NCI-H446 (cell line): ENCODE measurements around the gene MGAT4C.

Experiments used
- DNase-seq, 2 experiments: peaks; one replicate each; lab custom pipeline; 2025; lab: John Stamatoyannopoulos, UW

MGAT4C gene

DNA sequence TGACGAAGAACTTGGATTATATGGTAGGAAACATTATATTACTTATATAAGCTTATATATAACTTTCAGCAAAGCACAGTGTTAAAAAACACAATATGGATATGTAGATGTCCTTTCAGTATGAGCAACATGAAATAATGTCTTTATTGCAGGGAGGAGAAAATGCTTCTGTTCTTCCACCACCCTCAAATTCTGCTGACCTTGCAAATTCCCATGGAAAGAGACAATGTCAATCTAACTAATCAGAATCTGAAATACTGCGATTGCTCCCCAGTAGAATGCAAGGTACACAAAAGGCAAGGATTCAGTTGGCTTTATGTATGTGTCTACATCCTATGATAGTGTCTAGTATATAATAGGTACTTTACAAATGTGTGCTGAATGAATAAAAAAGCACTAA lies 26.4 kb downstream of the MGAT4C start:
- DNase-seq, result no peak

DNA sequence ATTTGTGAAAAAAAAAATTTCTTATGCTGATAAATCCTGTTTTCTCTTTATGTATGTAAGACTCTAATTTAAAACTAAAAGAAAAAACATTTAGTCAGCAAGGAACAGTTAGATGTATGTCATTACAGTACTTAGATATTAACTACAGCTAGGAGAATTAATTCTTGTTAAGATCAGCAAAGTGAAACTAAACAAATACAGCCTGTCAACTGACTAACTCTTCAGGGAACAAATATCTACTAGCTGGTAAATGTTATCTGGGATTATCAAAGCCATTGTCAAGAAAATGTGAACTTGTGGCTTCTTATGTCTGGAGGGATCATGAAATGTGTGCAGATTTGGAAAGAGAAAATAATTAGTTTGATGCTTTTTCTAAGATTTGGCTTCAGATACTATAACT lies 27.5 kb downstream of the MGAT4C start:
- DNase-seq, result no peak

DNA sequence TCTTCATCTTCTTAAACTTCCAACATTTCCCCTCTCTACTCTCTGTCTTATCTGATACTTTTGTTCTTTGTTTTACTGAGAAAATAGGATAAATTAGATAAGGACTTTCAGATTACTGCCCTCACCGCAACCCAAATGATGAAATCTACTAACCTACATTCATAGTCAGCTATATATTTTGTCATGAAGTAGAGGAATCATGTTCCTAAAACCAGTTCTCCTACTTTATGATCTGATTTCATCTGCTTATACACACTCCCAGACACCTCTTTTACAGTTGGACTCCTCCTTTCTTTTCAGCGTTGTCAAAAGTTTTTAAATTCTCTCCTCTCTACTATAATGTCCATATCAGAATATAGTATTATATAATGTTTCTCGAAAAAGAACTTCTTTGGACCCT lies 29.7 kb downstream of the MGAT4C start:
- no peak for DNase-seq

DNA sequence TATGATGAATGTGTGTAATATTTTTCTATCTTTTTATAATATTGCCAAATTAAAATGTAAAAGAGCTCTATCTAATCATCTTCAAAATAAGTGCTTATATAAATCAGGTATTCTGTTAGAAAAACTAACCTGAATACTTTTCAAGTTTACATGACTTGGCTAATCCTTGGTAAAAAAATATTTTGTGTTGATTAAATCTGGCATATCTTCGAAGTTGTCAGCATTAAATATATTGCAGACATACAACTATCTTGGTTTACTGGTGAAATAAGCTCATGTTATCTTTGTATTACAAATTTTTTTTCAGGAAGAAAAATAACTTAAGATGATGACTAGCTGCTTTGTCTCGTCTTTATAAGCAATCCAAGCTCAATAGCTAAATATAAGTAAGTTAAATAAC lies 39.6 kb downstream of the MGAT4C start:
- no peak for DNase-seq

DNA sequence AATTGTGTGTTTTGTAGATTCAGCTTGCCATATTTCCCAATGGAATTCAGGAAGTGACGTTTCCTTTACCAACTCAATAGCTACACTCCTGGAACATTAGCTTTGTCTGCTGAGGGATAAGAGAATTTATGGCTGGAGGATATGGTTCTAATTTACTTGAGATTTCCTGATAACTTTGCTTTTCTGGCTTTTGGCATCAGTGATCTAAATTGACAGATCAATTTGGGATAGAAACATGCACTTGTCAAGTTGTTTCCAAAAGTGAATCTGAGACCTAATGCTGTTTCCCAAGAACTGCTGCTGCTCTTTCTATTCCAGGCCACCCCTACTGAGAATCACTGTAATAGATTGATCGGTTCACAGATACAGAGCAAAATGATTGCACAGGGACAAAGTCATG lies 43.2 kb downstream of the MGAT4C start:
- no peak for DNase-seq

DNA sequence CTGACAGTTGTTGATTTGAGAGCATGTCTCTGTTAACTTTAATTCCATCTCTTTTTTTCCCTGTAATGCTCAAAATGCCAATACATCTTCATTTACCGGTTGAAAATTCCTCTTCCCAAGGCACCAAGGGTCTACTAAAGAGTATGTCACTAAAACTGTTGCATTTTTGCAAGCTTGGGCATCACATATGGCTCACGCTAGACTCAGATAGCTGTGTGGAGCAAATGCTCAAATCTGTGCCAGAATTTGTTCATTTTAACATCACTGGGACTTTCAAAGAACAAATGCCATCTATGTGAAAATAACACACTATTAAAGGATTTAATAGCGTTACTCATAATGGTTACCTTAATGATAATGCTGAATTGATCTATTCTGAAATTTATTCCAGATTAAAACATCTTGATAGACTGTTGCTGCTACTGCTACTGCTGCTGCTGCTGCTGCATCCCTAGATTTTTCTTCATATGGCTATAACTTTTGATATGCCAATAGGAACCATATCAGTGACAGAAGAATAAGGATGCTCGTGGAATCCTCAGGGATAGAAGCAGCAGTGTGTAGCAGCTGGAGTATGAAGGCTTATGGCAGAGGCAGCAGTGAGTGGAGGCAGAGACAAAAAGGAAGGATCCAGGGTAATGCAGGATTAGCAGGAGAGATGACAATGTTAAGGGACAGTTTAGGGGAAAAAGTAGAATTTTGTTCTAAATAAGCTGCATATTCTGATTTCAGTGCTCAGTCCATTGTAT lies 57.3 kb downstream of the MGAT4C start:
- no peak for DNase-seq

DNA sequence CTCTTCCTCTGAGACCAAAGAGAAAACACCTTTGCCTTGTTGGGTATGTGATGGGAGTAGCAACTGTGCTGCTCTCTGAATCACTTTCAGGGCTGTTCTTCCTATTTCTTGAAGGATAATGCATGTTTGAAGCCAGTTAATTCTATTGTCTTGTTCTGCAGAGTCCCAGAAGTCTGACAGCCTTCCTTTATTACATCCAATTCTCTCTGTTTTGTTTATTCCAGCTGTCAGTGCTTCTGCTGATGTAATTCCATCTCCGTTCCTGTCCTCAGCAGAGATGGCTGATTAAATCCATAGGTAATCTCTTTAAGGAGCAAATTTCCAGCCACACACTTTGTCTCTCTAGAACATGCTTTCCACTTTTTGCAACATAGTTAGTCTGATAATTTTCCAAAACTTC lies 59.7 kb downstream of the MGAT4C start:
- DNase-seq, result no peak

DNA sequence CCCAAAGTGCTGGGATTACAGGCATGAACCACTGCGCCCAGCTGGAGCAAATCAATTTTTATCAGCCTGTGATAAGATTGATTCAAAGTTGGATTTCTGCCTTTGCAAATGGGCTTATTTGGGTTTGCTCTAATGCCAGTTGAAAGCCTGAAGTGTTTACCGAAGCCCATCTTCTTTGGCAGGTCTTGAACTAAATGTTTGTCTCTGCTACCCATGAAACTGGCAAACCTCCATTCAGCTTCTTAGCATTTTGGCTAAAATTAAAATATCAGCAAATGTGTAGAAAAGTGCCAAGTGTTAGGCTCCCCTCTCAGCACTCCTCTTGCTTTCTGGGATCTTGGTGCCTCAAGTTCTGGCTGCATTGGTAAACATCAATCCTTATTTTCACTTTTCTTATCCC lies 61.5 kb downstream of the MGAT4C start:
- peak; percentile 72 to 88 for DNase-seq

DNA sequence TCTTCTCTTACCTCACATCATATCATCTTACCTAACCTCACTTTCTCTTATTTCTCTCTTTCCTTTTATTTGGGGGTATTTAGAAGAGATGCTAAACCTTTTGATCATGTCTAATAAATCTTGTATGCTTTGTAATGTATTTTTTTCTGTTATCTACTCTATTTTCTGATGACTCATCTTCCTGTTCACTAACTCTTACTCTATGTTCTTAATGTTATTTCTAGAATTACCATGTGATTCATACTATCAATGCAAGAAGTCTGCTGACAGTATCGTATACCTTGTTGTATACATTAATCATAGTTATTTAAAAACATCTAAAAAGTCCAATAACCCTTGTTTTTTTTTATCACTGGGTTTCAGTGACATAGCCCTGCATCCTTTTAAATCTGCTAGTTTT lies 62.3 kb downstream of the MGAT4C start:
- no peak for DNase-seq

DNA sequence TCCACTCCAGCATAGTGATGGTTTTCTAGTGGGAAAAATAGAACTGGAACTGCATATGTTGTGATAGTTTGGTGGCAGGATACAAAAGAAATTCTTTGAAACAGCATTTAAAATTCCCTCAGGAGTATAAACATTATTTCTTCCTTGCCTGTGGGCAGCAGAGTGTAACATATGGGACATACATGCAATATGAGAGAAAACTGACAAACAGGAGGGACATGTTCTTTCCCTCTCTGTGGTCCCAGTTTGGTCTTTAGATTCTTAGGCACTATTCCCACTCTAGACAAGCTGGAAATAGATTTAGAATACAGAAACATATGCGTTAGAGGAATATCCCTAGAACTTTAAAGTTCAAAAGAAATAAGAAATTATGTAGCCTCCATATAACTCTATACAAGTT lies 68.0 kb downstream of the MGAT4C start:
- DNase-seq, result no peak

DNA sequence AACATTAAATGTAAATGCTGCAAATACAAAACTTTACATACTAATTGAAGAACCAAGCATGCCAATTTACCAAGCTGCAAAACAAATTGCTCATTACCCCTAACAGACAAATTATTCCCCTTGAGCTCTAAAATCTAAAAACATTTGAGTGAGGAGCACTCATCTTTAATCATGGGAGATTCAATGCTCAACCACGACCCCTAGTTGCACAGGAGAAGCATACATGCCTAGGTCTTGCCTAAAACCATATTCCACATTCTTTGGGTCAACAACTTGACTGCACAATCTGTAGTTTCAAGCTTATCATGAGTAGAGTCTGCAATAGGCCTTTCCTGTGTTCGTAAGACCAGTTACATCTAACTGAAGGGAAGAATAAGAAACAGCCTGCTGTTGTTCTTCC lies 69.7 kb downstream of the MGAT4C start:
- DNase-seq, result no peak

DNA sequence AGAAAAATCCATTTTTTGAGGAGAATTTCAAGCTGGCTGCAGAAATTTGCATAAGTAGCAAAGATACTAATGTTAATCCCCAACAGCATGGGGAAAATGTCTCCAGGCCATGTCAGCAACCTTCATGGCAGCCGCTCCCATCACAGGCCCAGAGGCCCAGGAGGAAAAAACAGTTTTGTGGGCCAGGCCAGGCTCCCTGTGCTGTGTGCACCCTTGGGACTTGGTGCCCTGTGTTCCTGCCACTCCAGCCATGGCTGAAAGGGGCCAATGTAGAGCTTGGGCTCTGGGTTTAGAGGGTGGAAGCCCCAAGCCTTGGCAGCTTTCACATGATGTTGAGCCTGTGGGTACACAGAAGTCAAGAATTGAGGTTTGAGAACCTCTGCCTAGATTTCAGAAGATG lies 76.3 kb downstream of the MGAT4C start:
- no peak for DNase-seq

DNA sequence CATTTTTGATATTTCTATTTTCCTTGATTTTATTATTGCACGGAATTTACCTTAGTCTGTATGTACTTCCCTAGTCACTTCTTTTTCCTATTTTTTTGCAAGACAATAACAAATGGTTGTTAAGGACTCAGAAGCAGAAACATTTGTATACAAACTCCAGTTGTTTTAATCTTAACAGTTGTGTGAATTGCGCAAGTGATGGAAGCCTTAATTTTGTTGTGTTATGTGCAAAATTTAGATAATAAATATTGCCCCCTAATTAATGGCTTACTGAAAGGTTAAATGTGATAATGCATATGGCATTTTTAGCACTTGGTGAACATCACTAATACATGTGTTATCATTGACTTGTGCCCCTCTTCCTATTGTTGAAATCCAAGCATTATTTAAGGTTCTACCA lies 82.0 kb downstream of the MGAT4C start:
- DNase-seq, result no peak

DNA sequence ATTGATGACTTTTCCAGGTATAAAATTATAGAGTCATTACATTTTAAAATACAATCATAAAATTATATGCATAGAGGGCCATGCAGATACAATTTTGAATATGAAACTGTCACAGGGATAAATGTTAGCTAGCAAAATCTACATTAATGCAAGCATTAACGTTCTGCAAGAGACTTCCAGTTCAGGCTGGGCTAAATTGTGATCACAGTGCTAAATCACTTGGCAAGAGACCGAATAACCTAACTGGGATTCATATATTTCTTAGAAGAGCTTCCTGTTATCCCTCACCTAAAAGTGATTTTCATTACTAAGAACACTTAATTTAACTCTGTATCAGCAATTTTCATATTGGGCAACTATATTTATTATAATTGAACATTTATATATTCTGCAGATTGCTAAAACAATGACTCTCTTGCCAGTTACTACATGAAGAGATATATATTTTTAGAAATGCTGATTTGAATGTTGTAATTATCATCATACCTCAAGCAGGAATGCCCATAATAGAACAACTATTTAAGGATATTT lies 83.2 kb downstream of the MGAT4C start:
- no peak for DNase-seq

DNA sequence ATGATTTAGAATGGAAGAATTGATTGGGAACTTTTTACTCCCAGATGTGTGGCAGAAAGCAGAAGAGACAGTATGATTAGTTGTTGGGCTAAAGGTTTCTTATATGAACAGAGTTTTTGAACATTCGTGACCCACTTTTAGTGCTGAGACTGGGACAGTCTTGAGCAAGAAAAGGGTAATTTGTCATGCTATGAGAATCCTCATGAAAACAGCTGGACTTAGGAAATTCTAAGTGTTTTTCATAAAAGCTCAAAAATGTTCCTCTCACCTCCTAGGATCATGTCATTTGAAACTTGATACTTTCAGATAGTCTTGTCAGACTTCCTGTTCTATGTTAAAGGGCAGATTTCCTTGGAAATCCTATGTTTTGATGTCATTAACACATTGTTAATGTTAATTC lies 86.1 kb downstream of the MGAT4C start:
- no peak for DNase-seq

DNA sequence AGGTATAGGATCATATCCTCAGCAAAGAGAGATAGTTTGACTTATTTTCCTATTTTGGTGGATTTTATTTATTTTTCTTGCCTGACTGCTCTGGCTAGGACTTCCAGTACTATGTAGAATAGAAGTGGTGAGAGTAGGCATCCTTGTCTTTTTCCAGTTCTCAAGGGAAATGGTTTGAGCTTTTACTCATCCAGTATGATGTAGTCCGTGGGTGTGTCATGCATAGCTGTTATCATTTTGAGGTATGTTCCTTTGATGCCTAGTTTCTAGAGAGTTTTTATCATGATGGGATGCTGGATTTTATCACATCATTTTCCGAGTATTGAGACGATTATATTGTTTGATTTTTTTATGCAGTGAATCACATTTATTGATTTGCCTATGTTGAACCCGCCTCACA lies 97.2 kb downstream of the MGAT4C start:
- DNase-seq, result no peak

DNA sequence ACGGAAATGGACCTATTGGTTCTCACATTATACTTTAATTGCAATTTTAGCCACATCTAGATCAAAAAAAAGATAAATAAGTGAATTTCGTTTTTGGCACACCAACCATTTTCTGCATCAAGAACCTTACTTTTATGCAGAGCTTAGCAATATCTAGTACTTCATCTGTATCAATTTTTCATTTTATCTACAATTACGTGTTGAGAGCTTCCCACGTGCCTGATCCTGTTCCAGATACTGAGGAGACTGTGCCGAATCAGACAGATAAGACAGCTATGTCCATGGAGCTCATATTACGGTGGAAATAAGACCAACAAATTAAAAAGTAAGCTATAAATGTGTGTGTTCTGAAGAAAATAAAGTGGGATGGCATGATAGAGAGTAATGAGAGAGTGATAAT lies 101.6 kb downstream of the MGAT4C start:
- DNase-seq, result no peak

DNA sequence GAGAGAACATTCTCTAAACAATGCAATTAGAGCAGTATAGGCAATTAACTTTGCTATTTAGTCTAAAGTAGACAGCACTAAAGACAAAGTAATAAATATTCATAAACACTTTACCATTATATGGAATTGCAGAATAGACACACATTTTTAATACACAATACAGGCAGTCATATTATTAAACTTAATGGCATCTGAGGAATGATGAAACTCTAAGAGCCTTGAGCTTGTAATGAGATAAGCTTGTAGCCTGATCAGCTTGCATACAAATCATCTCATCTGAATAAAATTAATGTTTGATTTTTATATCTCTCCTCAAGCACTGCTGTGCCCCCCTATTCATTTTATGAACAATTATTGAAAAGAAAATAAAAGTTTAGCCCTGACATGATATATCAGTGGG lies 107.6 kb downstream of the MGAT4C start:
- DNase-seq, result no peak

DNA sequence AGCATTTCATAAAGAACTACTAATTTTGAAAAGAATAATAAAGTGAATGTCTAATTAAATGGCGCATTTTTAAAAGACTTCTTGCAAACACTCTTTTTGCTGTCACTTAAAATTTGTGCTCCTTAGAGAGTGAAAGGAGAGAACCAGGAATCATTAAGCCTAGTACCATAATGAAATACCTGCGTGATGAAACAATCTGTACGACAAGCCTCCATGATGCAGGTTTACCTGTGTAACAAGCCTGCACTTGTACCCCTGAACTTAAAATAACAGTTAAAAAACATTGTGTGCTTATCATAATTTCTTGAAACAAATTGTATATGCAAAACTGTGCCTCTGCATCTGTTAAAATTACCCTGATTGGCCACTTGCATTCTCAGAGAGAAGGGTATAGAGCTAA lies 108.1 kb downstream of the MGAT4C start:
- no peak for DNase-seq

DNA sequence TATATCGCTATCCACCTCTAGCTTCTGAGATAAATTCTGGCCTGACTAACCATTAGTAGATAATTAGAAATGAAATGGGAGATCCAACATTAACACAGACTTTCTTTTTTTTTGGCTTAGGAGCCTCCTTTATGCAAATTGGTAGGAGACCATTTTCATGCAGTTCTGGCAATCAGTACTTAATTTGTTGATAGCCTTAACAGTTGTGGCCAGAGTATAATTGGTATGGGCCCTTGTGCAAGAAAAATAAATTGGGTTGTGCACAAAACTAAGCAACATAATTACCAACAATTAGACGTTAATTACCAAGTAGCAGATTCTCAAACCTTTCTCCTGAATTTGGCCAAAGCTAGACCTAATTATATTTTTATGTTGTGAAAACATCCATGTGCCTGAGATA lies 111.0 kb downstream of the MGAT4C start:
- DNase-seq, result peak in 1 of 2 experiments; percentile 2

DNA sequence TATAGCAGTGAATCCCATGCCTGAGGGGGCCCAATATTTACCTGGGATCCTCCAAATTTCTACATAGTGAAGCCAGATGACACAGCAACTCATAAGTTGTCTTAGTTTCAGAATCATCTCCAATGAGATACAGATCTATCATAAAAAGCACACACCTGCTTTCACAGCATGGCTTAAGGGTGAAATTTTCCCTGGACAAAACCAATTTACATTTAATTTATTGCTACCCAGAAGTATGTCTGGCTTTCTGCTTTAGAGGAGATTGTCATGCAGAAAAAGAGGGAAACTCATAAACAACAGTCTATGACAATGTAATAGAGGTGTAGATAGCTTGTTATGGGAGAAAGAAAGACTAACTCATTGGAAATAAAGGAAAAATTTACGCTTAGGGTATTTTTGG lies 113.0 kb downstream of the MGAT4C start:
- DNase-seq, result no peak

DNA sequence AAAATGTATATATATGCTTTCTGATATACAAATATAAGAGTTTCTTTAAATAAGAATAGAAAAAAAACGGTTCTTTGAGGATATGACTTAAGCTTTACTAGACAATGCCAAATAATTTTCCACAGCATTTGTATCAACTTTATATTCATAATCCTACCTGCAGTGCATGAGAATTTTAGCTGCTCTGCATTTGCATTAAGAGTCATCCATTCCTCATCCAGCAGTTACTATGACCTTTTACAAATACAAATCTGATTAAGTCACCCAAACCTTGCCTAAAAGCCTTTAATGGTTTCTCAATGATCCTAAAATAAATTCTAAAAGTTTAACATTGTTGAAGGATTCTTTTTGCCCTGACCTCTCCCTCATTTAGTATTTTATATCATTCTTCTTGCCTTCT lies 116.5 kb downstream of the MGAT4C start:
- no peak for DNase-seq

DNA sequence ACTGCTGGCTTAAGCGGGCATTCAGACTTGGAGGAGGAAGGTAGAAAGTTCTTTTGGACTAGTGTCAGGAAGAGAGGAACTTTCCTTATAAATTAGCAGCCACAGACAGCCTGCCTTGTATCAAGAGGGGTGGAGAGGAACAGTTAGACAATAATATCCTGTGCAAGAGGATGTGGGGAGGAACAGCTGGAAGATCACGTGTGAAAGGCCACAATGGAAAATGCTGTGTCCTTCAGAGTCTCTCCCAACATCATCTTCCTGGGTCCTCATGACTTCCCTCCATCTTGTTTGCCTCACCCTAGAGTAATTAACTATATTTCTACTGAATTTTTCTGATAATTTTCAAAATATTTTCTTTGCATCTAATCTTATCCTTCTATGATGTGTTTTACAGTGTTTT lies 117.4 kb downstream of the MGAT4C start:
- DNase-seq, result no peak

DNA sequence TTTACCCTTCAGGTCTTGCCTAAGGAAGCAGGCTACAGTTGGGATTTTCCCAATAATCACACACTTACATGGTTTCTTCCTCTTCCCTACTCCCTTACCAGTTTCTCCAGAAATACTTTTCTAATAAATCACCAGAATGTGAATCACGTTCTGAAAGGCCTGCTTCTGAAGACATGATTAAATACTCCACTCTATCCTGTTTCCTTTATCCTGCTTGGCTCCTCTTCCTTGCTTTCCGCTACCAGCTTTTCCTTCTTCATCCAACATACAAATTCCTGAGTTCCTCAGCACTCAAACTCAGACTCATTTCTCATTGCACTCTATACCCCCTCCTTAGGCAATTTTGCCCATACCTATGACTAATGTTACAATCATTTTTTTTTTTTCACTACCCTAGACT lies 118.3 kb downstream of the MGAT4C start:
- no peak for DNase-seq
